ENCODE data around the gene SIK3. TPM values are rescaled to one million over a fixed set of nuclear protein-coding genes. Genes with fewer than 3 reads are reported as not detected.
A peak's percentile ranks its signal among the peaks of the same experiment; 100 is the strongest.

The SIK3 gene
- total and polyA plus RNA-seq, 12 donors = 9.9 to 47.3 (median 36.5) TPM

GRCh38 chr11:116868066-116868465 is 230.2 kb downstream of the SIK3 start:
- 48 to 62% methylated on average over 3 of the region's 3 CpGs for WGBS, 2 donors
- no peak overlapping the region for H3K4me3 ChIP-seq
- no peaks in the 10 kb centered on the region for H3K27me3 ChIP-seq
- no peaks in the 10 kb centered on the region for H3K9me3 ChIP-seq
- H3K27ac ChIP-seq = peak overlapping the region in 7 of 10 donors; percentile 61 to 73 (median 70)
- intact Hi-C loops (cut with DNase I) = loop anchor here in 1 of 10 donors (10.0 kb wide), 1 partner anchor 357 kb away; no protein-coding TSS in a partner anchor
- H3K4me1 ChIP-seq = peaks cover 0 to 81% (median 34%) of the 10 kb centered on the region in 9 donors
- ATAC-seq = peak in 7 of 8 donors; percentile 31 to 69 (median 61)
- no peak for DNase-seq
- TF ChIP-seq, protein P1, sequence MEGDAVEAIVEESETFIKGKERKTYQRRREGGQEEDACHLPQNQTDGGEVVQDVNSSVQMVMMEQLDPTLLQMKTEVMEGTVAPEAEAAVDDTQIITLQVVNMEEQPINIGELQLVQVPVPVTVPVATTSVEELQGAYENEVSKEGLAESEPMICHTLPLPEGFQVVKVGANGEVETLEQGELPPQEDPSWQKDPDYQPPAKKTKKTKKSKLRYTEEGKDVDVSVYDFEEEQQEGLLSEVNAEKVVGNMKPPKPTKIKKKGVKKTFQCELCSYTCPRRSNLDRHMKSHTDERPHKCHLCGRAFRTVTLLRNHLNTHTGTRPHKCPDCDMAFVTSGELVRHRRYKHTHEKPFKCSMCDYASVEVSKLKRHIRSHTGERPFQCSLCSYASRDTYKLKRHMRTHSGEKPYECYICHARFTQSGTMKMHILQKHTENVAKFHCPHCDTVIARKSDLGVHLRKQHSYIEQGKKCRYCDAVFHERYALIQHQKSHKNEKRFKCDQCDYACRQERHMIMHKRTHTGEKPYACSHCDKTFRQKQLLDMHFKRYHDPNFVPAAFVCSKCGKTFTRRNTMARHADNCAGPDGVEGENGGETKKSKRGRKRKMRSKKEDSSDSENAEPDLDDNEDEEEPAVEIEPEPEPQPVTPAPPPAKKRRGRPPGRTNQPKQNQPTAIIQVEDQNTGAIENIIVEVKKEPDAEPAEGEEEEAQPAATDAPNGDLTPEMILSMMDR (IDR thresholded peaks at IDR 0.05) = no peak
- peaks cover 0 to 100% (median 30%) of the 10 kb centered on the region in 9 donors for H3K36me3 ChIP-seq

GRCh38 chr11:116867619-116868018 is 230.6 kb downstream of the SIK3 start:
- DNase-seq = no peak
- peak in 6 of 8 donors; percentile 9 to 27 (median 17) for ATAC-seq
- H3K27me3 ChIP-seq = no peaks in the 10 kb centered on the region
- H3K4me1 ChIP-seq = peaks cover 0 to 77% (median 34%) of the 10 kb centered on the region in 9 donors
- no peak overlapping the region for H3K4me3 ChIP-seq
- intact Hi-C loops (cut with DNase I) = loop anchor here in 1 of 10 donors (10.0 kb wide), 1 partner anchor 357 kb away; no protein-coding TSS in a partner anchor
- WGBS, 2 donors = 72 to 87% methylated on average over 11 of the region's 11 CpGs
- no peaks in the 10 kb centered on the region for H3K9me3 ChIP-seq
- peak overlapping the region in 7 of 10 donors; percentile 61 to 73 (median 70) for H3K27ac ChIP-seq
- TF ChIP-seq, protein P1 (IDR thresholded peaks at IDR 0.05) = no peak
- H3K36me3 ChIP-seq = peaks cover 0 to 100% (median 31%) of the 10 kb centered on the region in 9 donors

DNA sequence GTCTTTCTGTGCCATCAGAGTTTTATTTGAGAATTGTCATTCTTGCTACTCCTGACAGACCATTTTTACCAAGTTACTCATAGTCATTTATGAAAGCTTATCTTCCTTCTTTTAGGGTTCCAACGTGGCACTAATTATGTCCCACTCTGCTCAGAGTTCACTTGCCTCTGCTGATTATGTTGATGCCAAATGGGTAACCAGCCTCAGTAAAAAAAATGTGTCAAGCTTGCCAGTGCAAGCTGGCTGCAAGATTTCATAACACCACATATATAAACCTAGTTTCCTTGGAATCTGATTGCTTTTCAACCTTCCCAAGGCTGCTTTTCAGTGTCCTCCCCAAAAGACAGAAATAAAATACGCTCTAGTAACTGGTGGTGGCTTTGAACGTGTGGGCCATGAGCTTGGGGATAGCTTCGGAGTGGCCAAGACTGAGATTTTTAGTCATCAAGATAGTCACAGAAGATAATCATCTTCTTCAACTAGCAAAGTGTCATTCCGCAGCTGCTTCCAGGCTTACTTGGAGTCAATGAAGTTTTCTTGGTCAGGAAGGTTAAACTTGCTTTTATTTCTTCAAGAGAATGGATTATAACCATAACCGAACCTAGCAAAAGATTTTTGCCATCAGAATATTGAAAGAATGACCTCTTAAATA is 231.3 kb downstream of the SIK3 start:
- peak; percentile 26 to 63 (median 52) for ATAC-seq
- intact Hi-C loops (cut with DNase I) = loop anchor here in 1 of 10 donors (10.0 kb wide), 1 partner anchor 358 kb away; no protein-coding TSS in a partner anchor
- peaks cover 0 to 100% (median 38%) of the 10 kb centered on the region in 9 donors for H3K36me3 ChIP-seq

DNA sequence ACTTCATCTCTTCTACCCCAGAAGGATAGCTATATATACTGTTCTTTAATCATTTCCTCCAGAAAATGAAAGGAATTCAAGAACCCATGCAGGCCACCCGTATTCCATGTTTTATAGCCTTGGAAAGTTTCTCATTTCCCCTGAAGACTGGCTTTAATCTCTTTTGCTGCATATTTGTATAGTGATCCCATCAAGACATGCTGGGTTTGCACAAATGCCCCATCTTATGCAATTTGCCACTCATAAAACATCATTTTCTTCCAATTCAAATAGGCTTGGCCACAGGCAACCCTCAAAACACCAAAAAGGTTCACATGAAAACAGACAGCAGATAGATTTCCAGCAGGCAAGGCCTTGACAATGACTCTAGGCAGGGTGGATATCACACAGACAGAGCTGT is 232.5 kb downstream of the SIK3 start:
- intact Hi-C loops (cut with DNase I) = loop anchor here in 1 of 10 donors (10.0 kb wide), 1 partner anchor 359 kb away; no protein-coding TSS in a partner anchor
- DNase-seq (no peak), ATAC-seq (no peak)
- H3K4me3 ChIP-seq = no peak overlapping the region
- H3K36me3 ChIP-seq = peaks cover 0 to 100% (median 50%) of the 10 kb centered on the region in 9 donors
- TF ChIP-seq, protein P1 (IDR thresholded peaks at IDR 0.05) = no peak
- H3K9me3 ChIP-seq = no peaks in the 10 kb centered on the region
- peak overlapping the region in 1 of 10 donors; percentile 13 for H3K27ac ChIP-seq
- 67 to 70% methylated on average over 1 of the region's 1 CpG for WGBS, 2 donors
- H3K4me1 ChIP-seq = peaks cover 0 to 58% (median 25%) of the 10 kb centered on the region in 9 donors
- H3K27me3 ChIP-seq = no peaks in the 10 kb centered on the region

More for the DNA sequence above, 231.3 kb downstream of the SIK3 start:
- WGBS, 2 donors = 84 to 85% methylated on average over 6 of the region's 6 CpGs
- peak overlapping the region in 7 of 10 donors; percentile 9 to 73 (median 61) for H3K27ac ChIP-seq
- TF ChIP-seq, protein P1 (IDR thresholded peaks at IDR 0.05) = no peak
- H3K9me3 ChIP-seq = no peaks in the 10 kb centered on the region
- no peaks in the 10 kb centered on the region for H3K27me3 ChIP-seq
- DNase-seq = no peak
- no peak overlapping the region for H3K4me3 ChIP-seq
- peaks cover 0 to 70% (median 33%) of the 10 kb centered on the region in 9 donors for H3K4me1 ChIP-seq
